Activated naive CD4-positive, alpha-beta T cell treated with anti-CD3 and anti-CD28 coated beads, Interleukin-2, amount 50 U/mL, for 16 hours (primary cell): Measurements from ENCODE around the gene CILP2.
A peak's percentile ranks its signal among the peaks of the same experiment; 100 is the strongest.

Experiments used
- DNase-seq: peaks from one replicate; pipeline ENCODE4 v3.0.0-alpha.2; 2020

Gene CILP2

GRCh38 chr19:19547674-19548336 lies 9.7 kb downstream of the CILP2 start:
- DNase-seq, result no peak

- DNase-seq, result no peak
Observed at GRCh38 chr19:19548915-19549759, 11.1 kb downstream of the CILP2 start.

GRCh38 chr19:19549804-19550464 lies 11.9 kb downstream of the CILP2 start:
- no peak for DNase-seq

GRCh38 chr19:19550485-19550929 lies 12.4 kb downstream of the CILP2 start:
- no peak for DNase-seq

GRCh38 chr19:19550972-19551852 lies 13.1 kb downstream of the CILP2 start:
- no peak for DNase-seq

GRCh38 chr19:19551853-19552192 lies 13.8 kb downstream of the CILP2 start:
- DNase-seq, result no peak

GRCh38 chr19:19552798-19553197 lies 14.7 kb downstream of the CILP2 start:
- peak; percentile 31 for DNase-seq

GRCh38 chr19:19553670-19554069 lies 15.6 kb downstream of the CILP2 start:
- DNase-seq, result no peak

- peak; percentile 61 for DNase-seq
Observed at GRCh38 chr19:19554074-19555023, 16.3 kb downstream of the CILP2 start.

- DNase-seq, result no peak
Observed at GRCh38 chr19:19558055-19558454, 20.0 kb downstream of the CILP2 start.

- no peak for DNase-seq
Observed at GRCh38 chr19:19558636-19559035, 20.6 kb downstream of the CILP2 start.

GRCh38 chr19:19559931-19560330 lies 21.9 kb downstream of the CILP2 start:
- DNase-seq, result no peak

- DNase-seq, result no peak
Observed at GRCh38 chr19:19561946-19562664, 24.0 kb downstream of the CILP2 start.

GRCh38 chr19:19562665-19563347 lies 24.7 kb downstream of the CILP2 start:
- peak; percentile 27 for DNase-seq

GRCh38 chr19:19563348-19563848 lies 25.3 kb downstream of the CILP2 start:
- no peak for DNase-seq

GRCh38 chr19:19566306-19566705 lies 28.2 kb downstream of the CILP2 start:
- DNase-seq, result no peak

- no peak for DNase-seq
Observed at GRCh38 chr19:19567391-19567790, 29.3 kb downstream of the CILP2 start.

- no peak for DNase-seq
Observed at GRCh38 chr19:19568802-19569756, 31.0 kb downstream of the CILP2 start.

GRCh38 chr19:19570571-19570970 lies 32.5 kb downstream of the CILP2 start:
- DNase-seq, result no peak
